C4-2B (cell line): ENCODE measurements around the gene CKAP2L.

Source experiments
- CTCF ChIP-seq: fragments of 450-650 bp; conservative IDR thresholded peaks from 2 replicates; pipeline ENCODE4 v1.5.1; 2017; ENCODE audit warnings: mild to moderate bottlenecking
- ZFX ChIP-seq: fragments of 450-650 bp; IDR thresholded peaks from 2 replicates; pipeline ENCODE4 v1.6.1; 2017

DNA sequence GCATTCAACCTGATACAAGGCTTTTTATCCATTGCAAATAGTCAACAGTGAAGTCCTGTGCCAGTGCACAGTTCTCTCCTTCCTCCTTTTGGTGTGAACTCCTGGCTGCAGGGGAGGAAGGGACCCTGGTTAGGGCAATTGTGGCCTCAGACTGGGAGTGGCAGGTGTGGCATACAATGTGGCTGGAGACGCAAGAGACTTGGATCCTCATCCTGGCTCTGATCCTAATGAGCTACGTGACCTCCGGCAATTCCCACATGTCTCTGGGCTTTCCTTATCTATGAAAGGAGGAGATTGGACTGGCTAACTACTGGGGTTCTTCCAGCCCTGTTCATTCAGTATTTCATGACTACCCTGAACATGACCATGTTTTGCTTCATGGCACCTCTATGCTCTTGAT, 30.4 kb upstream of the CKAP2L start:
- TF ChIP-seq CTCF, result no peak
- no peak for TF ChIP-seq ZFX
